ENCODE measurements around the gene ISYNA1. TPM values are rescaled to one million over a fixed set of nuclear protein-coding genes. Genes with fewer than 3 reads are reported as not detected.
A peak's percentile ranks its signal among the peaks of the same experiment; 100 is the strongest.

ISYNA1 gene
- total and polyA plus RNA-seq, 10 of the 15 experiments (the other 5 are each of a cell fraction or from before 2014, with no cell fraction given) = 1.9 to 37.0 (median 9.1) TPM

DNA sequence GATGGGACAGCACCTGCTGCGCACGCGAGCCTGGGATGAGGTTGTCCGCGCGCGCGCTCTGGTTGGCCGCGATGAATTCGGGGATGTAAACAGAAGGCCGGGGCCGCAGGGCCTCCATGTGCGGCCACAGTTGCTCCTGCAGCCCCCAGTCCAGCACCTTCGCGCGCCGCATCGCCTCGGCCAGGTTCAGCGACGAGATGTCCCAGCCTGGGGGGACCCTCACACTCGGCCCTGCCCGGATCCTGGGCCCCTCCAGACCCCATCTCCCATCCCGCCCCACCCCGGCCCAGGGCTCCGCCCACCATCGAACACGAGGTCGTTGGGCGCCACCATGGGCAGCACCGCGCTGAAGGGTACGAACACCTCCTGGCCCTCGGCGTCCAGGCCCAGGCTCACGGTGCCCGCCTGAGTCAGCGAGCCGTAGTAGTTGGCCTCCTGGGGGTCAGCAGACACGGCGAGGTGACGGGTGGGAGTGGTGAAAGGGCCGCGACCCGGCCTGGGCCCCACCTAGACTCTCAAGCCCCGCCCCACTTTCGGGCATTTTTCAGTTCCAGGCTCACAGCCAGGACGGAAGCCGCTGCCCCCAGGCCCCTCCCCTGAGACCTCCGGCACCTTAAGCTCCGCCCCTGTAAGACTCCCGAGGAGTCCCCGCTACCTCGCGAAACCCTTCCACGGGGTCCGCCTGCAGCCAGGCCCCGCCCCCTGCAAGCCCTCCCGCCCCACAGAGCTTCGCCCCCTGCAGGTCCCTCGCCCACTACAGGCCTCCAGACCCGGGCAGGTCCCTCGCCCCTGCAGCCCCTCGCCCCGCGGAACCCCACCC is 1.1 kb downstream of the ISYNA1 start (continued):
- TF ChIP-seq SPI1 (IDR thresholded peaks at IDR 0.05; ENCODE audit: borderline replicate concordance, insufficient read depth, low read depth, low read length) (no peak), GABPA (IDR thresholded peaks at IDR 0.05; ENCODE audit: low read depth) (no peak), STAT1 (conservative IDR thresholded peaks at IDR 0.05) (no peak), IKZF1 (conservative IDR thresholded peaks at IDR 0.05) (0 out of 2 replicates have a peak, but pooled peaks have one; percentile 15), EGR1 (IDR thresholded peaks at IDR 0.05; ENCODE audit: borderline replicate concordance in 1 of 2, low read depth in 2 of 2, low read length in 2 of 2) (0 out of 3 replicates have a peak, but pooled peaks of 1 of the 2 experiments have one; percentile 5), MTA3 (IDR thresholded peaks at IDR 0.05; ENCODE audit: borderline replicate concordance, low read length) (no peak), ZBED1 (IDR thresholded peaks at IDR 0.05; ENCODE audit: borderline replicate concordance) (no peak), ZNF274 (IDR thresholded peaks at IDR 0.05; ENCODE audit: insufficient read depth, insufficient read length) (no peak), BRCA1 (IDR thresholded peaks at IDR 0.05; ENCODE audit: low read depth, low read length) (no peak), NFYA (IDR thresholded peaks at IDR 0.05; ENCODE audit: borderline replicate concordance, low read depth, low read length) (no peak), JUND (IDR thresholded peaks at IDR 0.05; ENCODE audit: low read depth, low read length) (no peak), SIX5 (IDR thresholded peaks at IDR 0.05; ENCODE audit: low read depth, low read length, severe bottlenecking) (no peak), ELK1 (IDR thresholded peaks at IDR 0.05; ENCODE audit: low read depth, low read length) (no peak), HDGF (IDR thresholded peaks at IDR 0.05) (peak; percentile 64; the same call in 1 of the 2 replicates), JUNB (IDR thresholded peaks at IDR 0.05) (no peak), MEF2B (IDR thresholded peaks at IDR 0.05; ENCODE audit: partially characterized antibody, poor library complexity, severe bottlenecking) (no peak)
- TF ChIP-seq, protein P1, sequence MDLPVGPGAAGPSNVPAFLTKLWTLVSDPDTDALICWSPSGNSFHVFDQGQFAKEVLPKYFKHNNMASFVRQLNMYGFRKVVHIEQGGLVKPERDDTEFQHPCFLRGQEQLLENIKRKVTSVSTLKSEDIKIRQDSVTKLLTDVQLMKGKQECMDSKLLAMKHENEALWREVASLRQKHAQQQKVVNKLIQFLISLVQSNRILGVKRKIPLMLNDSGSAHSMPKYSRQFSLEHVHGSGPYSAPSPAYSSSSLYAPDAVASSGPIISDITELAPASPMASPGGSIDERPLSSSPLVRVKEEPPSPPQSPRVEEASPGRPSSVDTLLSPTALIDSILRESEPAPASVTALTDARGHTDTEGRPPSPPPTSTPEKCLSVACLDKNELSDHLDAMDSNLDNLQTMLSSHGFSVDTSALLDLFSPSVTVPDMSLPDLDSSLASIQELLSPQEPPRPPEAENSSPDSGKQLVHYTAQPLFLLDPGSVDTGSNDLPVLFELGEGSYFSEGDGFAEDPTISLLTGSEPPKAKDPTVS (IDR thresholded peaks at IDR 0.05; ENCODE audit: low read depth, low read length) = no peak
- TF ChIP-seq, protein P2, sequence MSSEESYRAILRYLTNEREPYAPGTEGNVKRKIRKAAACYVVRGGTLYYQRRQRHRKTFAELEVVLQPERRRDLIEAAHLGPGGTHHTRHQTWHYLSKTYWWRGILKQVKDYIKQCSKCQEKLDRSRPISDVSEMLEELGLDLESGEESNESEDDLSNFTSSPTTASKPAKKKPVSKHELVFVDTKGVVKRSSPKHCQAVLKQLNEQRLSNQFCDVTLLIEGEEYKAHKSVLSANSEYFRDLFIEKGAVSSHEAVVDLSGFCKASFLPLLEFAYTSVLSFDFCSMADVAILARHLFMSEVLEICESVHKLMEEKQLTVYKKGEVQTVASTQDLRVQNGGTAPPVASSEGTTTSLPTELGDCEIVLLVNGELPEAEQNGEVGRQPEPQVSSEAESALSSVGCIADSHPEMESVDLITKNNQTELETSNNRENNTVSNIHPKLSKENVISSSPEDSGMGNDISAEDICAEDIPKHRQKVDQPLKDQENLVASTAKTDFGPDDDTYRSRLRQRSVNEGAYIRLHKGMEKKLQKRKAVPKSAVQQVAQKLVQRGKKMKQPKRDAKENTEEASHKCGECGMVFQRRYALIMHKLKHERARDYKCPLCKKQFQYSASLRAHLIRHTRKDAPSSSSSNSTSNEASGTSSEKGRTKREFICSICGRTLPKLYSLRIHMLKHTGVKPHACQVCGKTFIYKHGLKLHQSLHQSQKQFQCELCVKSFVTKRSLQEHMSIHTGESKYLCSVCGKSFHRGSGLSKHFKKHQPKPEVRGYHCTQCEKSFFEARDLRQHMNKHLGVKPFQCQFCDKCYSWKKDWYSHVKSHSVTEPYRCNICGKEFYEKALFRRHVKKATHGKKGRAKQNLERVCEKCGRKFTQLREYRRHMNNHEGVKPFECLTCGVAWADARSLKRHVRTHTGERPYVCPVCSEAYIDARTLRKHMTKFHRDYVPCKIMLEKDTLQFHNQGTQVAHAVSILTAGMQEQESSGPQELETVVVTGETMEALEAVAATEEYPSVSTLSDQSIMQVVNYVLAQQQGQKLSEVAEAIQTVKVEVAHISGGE (CRISPR knock-in tag; IDR thresholded peaks at IDR 0.05) = no peak
- TF ChIP-seq, protein P3, sequence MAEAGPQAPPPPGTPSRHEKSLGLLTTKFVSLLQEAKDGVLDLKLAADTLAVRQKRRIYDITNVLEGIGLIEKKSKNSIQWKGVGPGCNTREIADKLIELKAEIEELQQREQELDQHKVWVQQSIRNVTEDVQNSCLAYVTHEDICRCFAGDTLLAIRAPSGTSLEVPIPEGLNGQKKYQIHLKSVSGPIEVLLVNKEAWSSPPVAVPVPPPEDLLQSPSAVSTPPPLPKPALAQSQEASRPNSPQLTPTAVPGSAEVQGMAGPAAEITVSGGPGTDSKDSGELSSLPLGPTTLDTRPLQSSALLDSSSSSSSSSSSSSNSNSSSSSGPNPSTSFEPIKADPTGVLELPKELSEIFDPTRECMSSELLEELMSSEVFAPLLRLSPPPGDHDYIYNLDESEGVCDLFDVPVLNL (IDR thresholded peaks at IDR 0.05; ENCODE audit: low read depth, low read length) = no peak
